HL-60/S4 (cell line): ENCODE results near the gene MUC4.

Experiments used
- in situ Hi-C: fragments of 300-500 bp; cut with MboI; formaldehyde crosslinking; loops from 2 replicates; pipeline ENCODE4 v1.14.3; 2022; ENCODE audit warnings: low sequenced_read_pairs

MUC4 gene, protein sequence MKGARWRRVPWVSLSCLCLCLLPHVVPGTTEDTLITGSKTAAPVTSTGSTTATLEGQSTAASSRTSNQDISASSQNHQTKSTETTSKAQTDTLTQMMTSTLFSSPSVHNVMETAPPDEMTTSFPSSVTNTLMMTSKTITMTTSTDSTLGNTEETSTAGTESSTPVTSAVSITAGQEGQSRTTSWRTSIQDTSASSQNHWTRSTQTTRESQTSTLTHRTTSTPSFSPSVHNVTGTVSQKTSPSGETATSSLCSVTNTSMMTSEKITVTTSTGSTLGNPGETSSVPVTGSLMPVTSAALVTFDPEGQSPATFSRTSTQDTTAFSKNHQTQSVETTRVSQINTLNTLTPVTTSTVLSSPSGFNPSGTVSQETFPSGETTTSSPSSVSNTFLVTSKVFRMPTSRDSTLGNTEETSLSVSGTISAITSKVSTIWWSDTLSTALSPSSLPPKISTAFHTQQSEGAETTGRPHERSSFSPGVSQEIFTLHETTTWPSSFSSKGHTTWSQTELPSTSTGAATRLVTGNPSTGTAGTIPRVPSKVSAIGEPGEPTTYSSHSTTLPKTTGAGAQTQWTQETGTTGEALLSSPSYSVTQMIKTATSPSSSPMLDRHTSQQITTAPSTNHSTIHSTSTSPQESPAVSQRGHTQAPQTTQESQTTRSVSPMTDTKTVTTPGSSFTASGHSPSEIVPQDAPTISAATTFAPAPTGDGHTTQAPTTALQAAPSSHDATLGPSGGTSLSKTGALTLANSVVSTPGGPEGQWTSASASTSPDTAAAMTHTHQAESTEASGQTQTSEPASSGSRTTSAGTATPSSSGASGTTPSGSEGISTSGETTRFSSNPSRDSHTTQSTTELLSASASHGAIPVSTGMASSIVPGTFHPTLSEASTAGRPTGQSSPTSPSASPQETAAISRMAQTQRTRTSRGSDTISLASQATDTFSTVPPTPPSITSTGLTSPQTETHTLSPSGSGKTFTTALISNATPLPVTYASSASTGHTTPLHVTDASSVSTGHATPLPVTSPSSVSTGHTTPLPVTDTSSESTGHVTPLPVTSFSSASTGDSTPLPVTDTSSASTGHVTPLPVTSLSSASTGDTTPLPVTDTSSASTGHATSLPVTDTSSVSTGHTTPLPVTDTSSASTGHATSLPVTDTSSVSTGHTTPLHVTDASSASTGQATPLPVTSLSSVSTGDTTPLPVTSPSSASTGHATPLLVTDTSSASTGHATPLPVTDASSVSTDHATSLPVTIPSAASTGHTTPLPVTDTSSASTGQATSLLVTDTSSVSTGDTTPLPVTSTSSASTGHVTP (N-terminal part only)

DNA sequence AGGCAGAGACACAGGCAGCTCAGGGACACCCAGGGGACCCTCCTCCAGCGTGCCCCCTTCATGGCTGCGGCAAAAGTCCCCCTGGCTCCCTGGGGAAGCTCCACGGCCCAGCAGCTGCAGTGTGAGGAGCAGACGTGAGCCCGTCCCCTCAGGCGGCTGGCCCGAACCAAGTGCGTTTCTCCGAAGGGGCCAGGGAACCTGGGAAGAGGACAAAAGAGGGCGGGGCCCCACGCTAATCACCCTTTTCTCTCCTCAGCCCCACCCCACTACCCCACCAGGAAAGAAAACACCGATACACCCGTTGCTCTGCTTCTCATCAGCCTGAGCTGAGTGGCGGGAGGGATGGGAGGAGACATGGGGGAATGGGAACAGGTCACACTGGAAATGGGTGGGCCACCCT lies at the start of gene MUC4:
TSS of gene MUC4 (minus strand) at position 174 of the 400 bp plus-strand sequence. CDS start at position 62, 112 bp downstream.
- in situ Hi-C loops, result no loop called here

DNA sequence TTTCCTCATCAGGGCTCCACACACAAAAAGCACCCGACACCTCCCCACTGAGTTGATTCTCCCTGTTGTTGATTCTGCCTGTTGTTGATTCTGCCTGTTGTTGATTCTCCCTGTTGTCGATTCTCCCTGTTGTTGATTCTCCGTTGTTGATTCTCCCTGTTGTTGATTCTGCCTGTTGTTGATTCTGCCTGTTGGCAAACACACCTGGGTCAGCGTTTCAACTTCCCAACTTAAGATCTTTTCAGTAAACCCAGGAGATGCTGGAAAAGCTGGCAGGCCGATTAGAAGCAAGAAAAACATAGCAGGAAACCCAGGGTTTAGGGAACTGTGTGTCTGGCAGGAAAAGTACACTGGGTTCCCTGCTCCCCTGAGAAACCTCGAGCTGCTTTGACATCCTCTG lies 48.7 kb upstream of the MUC4 start:
- in situ Hi-C loops, result no loop called here

DNA sequence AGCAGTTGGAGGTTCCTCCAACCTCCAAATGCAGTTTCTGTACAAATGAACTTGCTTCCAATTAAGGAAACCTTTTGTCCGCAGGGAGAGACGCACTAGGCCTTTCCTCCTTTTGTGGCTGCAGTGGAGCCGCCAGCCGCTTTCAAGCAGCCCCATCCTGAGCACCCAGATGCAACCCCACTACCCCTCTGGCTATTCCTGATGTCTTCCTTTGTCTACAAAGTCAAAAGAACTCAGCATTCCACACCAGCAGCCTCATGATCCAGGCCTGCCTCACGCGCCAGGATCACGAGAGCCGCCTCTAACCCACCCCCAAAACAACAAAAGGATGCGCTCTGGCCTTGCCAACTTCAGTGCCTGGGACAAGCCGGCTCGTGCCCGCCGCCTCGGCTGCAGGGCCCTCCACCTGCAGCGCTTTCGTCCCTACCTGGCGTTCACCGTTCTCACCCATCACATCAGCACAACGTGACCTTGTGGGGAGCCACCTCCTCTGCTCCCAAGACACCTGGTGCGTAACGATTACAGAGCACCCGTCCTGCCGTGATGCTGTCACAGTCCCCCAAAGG lies 48.2 kb upstream of the MUC4 start:
- in situ Hi-C loops, result no loop called here

DNA sequence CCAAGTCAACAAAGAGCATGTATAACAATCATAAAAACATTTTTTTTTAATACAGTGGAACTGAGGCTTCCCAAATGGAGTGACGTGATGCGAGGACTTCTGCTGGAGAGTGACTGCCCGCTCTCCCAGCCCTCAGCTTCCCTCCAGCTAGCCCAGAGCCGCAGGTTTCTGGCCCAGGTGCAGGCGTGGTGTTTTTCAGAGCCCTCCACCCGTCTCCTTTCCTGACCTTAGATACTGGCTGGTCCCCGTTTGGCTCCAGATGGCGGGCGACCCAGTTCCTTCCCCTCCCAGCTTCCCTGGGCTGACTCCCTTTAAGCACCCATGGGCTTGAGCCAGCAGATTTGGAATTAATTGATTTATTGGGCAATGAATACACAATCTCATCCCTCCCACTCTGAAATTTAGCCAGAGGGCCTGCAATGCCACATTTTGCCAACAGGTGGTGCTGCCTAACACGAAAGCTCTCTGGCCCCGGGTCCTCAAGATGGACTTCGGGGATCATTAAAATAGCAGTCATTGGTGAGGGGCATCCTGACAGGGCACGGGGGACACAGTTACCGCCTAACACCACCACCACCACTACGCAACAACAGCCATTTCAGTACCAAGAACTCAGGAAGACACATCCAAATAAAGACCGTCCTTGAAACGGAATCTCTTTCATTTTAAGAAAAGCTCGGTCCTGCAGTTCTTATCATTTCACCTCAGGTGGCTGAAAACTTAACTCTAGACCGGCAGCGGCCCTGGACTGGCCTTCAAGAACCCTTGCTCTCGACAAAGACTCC lies 47.5 kb upstream of the MUC4 start:
- in situ Hi-C loops, result no loop called here

DNA sequence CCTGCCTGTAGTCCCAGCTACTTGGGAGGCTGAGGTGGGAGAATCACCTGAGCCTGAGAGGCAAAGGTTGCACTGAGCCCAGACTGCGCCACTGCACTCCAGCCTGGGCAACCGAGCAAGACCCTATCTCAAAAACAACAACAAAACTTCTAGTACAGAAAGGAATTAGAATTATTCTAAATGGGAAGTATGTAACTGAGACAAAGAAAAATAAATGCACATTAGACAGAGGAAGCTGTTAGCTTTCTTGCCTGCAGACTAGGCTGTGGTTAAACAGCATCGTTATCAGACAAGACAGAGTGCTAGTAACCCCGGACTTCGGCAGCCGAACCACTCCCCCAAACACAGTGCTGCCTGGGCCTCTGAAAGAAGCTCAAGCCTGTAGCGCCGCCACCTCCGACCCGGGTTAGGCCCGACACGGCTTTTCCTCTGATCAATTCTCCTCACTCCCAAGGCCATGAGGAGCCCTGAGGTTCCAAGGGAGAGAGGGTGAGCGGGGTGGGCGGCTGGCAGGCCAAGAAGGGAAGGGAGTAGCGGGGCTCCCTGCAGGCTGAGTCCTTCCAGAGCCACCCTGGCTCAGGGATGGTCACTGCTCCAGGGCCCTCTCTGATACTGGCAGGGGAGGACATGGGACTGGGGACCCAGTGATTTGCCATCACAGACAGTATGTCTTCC lies 44.8 kb upstream of the MUC4 start:
- in situ Hi-C loops, result no loop called here

DNA sequence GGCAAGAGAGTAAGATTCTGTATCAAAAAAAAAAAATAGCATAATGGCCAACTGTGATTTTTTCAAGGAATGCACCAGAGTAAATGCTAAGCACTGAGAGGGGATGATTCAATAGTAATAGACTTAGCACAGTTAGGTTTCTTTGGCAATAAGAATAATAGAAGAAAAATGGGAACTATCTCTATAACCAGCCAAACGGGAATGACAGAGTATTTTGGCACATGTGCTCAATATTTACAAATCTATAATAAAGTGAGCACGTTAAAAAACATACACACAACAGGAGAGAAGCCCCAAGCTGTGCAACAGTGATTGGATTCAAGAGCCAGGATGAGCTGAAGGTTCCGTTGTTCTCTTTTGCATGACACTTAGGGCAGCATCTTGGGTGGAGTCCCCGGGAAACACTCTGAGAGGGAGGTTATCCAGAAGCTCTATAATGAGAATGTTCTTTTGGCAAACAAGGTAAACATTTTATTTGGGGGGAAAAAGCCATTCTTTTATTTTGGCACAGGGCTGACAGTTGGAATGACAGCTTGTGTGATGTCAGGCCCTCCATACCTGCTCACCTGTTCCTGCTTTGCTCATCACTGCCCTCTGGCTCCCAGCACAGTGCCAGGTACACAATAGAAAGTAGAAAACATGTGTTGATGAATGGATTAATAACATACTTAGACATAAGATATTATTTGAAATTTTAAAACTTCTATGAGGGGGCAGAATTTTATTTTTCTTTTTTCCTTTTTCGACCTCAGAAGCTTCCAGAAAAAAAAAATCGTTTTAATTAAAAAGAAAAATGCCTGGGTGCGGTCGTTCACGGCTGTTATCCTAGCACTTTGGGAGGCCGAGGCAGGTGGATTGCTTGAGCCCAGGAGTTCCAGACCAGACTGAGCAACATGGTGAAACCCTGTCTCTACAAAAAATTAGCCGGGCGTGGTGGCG lies 44.0 kb upstream of the MUC4 start:
- in situ Hi-C loops, result no loop called here

DNA sequence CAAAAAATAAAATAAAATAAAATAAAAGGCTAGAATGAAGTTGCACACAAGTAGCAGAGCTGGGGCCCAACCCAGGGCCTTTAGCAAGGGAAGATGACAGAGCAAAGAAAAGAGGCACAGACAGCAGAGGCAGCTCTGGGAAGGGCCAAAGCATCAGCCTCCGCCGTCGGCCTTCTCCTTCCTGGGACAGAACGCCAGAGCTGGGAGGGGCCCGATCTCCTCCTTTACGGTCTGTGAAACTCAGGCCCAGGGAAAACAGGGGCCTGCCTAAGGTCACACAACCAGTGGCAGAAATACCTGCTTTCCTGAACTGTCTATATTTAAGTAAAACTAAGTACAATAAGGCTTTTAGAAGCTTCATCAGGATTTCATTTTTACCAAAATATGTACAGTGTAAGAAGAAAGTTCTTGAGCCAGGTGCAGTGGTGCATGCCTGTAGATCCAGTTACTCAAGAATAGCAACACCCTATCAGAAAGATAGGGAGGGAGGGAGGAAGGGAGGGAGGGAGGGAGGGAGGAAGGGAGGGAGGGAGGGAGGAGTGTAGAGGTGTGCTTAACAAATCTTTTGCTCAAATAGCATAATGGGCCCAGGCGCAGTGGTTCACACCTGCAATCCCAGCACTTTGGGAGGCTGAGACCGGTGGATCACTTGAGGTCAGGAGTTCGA lies 43.0 kb upstream of the MUC4 start:
- in situ Hi-C loops, result no loop called here

DNA sequence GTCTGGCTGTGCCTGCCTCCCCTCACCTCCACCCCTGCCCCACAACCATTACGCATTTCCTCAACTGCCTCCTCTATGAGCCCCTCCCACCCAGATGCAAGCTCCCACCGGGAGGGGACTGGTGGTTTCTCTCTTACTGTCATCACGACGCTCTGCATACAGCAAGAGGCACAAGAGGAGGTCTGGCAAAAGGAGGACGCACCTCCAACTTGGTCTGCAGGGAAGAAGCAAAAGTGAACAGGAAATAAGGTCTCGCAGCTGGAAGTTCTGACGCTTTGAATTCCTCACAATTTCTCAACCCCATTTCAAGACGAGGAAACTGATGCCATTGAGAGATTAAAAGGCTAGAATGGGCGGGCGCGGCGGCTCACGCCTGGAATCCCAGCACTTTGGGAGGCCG lies 42.3 kb upstream of the MUC4 start:
- in situ Hi-C loops, result no loop called here

DNA sequence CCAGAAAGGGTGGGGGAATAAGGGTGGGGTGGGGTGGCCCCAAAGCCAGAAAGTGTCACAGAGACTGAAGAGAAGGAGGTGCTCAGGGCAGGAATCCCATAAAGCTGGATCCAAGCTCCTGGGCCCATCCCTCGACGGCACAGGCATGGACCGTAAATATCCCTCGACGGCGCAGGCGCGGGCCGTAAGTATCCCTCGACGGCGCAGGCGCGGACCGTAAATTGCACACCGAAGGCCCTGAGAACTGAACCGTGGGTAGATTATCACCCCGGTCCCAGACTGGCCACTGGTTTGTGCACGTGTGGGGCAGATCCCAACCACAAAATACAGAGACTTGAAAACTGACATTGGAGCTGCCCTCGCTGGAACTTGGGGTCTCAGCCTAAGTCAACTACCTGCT lies 41.3 kb upstream of the MUC4 start:
- in situ Hi-C loops, result no loop called here

DNA sequence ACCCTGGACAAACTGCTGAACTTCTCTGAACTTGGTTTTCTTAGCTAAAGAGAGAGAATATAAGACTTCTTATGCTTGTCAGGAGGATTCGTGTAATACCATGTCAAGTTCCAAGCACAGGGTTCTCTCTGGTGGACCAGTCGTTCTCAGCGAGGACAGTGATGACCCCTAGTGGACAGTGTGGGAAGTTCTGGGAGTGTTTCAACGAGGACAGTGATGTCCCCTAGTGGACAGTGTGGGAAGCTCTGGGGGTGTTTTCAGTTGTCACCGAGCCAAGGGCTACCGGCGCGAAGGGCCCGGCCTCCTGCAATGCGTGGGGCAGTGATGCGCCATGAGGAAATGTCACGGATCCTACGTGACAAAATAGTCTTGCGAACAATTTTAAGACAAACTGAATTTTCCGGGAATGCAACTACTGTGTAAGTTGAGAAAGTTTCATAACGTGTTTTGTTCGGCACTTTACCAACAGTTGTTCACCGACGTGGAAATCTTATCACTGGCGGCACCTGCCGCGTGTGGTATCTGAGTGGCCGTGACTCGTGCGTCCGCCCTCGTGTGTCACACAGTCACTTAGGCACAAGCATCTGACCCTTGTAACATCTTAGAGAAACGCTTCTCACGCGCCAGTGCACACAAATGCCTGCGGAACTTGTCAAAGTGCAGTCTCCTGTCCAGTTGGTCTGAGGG lies 39.3 kb upstream of the MUC4 start:
- in situ Hi-C loops, result no loop called here

DNA sequence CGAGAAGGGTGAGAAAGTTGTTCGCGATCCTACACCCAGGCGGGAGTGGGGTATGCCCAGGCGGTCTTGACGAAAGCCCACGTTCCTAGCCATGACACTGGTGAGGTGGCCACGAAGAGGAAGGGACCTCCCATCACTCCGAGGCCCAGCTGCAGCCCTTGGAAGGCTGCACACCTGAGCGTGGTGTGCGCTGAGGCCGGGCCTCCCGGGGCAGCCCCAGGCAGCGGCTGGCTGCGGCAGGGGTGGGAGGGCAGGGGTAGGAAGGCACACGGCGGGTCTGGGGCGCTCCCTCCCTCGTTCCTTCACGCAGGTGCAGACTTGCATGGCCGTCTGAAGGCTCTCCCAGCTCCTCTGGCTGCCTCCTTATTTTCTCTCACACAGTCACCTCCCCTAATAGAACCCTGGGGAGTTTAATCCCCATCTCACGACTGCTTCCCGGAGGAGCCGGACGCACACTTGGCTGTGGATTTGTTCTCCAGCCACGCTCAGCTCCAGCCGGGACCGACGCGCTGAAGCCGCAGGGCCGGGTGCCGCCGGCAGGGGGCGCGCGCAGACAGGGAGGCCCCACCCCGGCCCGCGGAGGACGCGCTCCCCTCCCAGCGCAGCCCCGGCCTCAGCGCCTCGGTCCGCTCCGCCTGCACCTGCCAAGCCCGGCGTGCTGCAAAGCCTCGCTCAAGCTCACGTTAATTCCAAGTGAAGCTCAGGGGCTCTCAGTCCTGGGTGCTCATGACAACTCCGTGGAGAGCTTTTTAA lies 37.8 kb upstream of the MUC4 start:
- in situ Hi-C loops, result loop anchor here (25.0 kb wide), 2 partner anchors 363 to 663 kb away; partner anchors contain the start of genes RNF168, SLC51A, SMCO1 and ZDHHC19

DNA sequence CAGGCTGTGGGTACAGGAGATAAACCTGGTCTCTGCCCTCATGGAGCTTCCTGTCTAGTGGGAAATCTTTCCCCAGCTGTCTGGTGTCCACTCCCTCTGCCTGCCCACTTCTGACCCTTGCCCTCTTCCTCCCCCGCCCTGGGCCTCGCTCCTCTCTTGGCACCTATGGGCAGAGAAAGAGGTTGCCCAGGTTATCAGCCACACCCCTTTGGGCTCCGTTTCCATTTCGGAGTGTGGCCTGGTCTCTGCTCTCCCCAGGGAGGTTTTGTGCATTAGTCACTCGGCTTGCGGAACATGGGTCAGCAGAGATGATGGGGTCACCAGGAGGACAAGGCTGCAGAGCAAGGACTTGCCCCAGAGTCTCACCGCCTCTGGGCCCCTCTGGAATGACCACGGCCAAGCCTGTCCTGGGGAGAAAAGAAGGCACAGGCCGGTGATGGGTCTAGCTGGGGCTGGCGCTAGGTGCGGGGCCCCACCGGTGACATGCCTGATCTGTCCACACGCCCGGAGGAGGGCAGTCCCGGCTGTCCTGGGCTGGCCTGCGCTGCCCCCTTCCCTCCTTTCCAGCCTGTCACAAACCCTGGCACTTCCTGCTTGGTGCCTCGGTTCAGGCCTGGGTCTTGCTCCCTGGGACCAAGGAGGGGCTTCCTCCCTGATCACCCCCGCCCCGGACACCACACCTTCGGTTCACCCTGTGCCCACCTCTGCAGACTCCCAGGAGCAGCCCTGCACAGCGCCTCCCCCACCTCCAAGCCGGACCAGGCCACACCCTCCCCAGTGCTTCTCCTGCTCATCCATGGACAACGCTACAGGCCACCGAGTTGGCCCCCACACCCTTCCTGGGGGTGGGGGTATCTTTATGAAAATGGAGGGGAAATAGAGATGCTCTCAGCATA lies 35.6 kb upstream of the MUC4 start:
- in situ Hi-C loops, result loop anchor here (25.0 kb wide), 2 partner anchors 365 to 665 kb away; partner anchors contain the start of genes RNF168, SLC51A, SMCO1 and ZDHHC19

DNA sequence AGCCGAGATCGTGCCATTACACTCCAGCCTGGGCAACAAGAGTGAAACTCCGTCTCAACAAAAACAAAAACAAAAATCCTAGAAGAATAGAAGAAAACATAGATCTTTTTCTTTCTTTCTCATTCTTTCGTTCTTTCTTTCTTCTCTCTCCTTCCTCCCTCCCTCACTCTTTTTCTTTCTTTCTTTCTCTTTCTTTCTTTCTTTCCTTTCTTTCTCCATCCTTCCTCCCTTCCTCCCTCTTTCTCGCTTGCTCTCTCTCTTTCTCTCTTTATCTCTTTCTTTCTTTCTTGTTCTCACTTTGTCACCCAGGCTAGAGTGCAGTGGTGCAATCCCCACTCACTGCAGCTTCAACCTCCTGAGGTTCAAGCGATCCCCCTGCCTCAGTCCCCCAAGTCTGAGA lies 33.8 kb upstream of the MUC4 start:
- in situ Hi-C loops, result loop anchor here (25.0 kb wide), 2 partner anchors 367 to 667 kb away; partner anchors contain the start of genes RNF168, SLC51A, SMCO1 and ZDHHC19

DNA sequence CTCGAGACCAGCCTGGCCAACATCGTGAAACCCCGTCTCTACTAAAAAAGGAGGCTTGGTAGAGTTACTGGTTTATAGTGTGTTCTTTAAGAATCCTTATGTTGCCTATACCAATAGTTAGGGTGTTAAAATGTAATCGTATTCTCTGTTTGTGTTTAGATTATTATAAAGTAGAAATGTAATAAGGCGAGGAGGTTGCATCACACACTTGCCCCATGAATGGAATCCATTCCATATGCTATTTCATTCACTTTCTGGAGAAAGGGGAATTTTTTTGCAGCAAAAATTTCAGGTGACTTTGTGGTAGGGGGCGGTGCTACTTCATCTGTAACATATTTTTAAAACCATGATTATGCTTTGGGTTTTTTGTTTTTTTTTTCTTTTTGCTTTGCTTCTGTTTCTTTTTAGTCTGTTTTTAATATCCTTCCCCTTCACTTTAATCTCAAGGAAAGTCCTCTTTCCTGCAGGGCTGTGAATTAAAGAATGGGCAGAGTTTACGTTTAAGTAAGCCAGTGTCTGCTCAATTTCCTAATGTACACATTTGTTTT lies 33.0 kb upstream of the MUC4 start:
- in situ Hi-C loops, result loop anchor here (25.0 kb wide), 2 partner anchors 368 to 668 kb away; partner anchors contain the start of genes RNF168, SLC51A, SMCO1 and ZDHHC19
